ENCODE measurements around the gene EPHA6. TPM values are rescaled to one million over a fixed set of nuclear protein-coding genes. Genes with fewer than 3 reads are reported as not detected.
"Not testable (repeated sequence)": the region's sequence is repeated elsewhere in the genome, so short reads cannot be mapped to it uniquely, and the experiment has no call there.

The EPHA6 gene
- total RNA-seq, 2 experiments from 2014 or later = not detected

- H3K4me3 Mint-ChIP-seq; DNase-seq; CTCF ChIA-PET; POLR2A ChIA-PET; H3K4me1 Mint-ChIP-seq; ATAC-seq; H3K27me3 Mint-ChIP-seq; H3K36me3 Mint-ChIP-seq (ENCODE audit: low read depth); H3K9me3 Mint-ChIP-seq (ENCODE audit: low read depth); intact Hi-C loops (cut with DNase I, micrococcal nuclease); H3K27ac Mint-ChIP-seq: not testable (repeated sequence)
Measured at GRCh38 chr3:96942131-96942530, 127.7 kb downstream of the EPHA6 start.

GRCh38 chr3:96958856-96959255 is 144.5 kb downstream of the EPHA6 start:
- Mint-ChIP-seq H3K4me3 (no peak overlapping the region), H3K9me3 (ENCODE audit: low read depth) (peaks cover 10% of the 10 kb centered on the region), H3K27me3 (no peaks in the 10 kb centered on the region), H3K4me1 (no peaks in the 10 kb centered on the region), H3K27ac (no peak overlapping the region), H3K36me3 (ENCODE audit: low read depth) (no peaks in the 10 kb centered on the region)
- ChIA-PET CTCF (no interaction called here), POLR2A (no interaction called here)
- no peak for DNase-seq
- no peak for ATAC-seq
- intact Hi-C loops (cut with DNase I, micrococcal nuclease) = no loop called here

DNA sequence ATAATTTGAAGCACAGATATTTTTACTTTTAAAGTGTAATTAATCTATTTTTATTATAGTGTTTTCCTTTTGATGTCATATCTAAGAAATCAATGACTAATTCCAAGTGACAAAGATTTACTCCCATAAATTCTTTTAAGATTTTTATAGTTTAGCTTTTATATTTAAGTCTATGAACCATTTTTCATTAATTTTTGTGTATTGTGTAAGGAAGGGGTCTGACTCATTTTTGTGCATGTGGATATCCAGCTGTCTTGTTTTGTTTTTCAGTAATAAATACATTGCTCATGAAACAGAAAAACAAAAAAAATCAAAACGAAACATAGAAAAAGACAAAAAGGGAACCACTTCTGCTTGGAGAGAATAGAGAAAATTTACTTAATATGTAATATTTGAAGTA is 145.1 kb downstream of the EPHA6 start:
- Mint-ChIP-seq H3K27ac (no peak overlapping the region), H3K4me1 (no peaks in the 10 kb centered on the region), H3K27me3 (no peaks in the 10 kb centered on the region), H3K36me3 (ENCODE audit: low read depth) (no peaks in the 10 kb centered on the region), H3K9me3 (ENCODE audit: low read depth) (peaks cover 5% of the 10 kb centered on the region), H3K4me3 (no peak overlapping the region)
- no peak for ATAC-seq
- DNase-seq = no peak
- ChIA-PET CTCF (no interaction called here), POLR2A (no interaction called here)
- intact Hi-C loops (cut with DNase I, micrococcal nuclease) = no loop called here

DNA sequence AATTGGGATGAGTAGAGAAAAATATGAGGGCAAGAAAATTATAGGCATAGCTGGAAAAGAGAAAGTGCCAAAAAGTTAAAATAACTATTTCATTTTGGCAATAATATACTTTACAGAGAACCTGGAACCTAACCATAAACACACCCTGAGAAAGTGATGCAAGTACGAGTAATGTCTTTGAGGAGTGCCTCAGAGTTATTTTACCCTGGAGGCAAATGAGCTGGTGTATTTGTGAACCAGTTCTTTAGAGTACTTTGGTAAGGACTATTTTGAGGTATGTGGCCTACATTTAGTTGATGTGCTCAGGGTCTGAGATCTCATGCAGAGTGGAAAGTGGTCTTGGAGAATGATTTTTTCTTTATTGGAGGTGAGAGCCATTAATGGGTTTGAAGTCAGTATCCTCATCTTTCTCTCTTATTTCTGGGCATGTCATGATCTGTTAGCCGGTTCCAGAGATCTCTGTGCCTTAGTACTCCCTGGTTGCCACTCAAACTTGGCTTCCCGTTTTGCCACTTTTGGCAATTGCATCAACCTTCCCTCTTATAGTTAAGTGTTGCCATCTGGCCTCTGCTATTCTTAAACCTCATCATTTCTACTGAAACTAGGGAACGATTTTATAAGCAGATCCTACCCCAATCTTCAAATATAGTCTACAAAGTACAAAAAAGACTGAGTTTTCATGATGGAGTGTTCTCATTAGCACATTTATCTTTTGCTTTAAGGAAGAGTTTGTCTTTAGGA is 145.7 kb downstream of the EPHA6 start:
- intact Hi-C loops (cut with DNase I, micrococcal nuclease) = no loop called here
- Mint-ChIP-seq H3K4me3 (no peak overlapping the region), H3K27ac (no peak overlapping the region), H3K4me1 (no peaks in the 10 kb centered on the region), H3K9me3 (ENCODE audit: low read depth) (peaks cover 5% of the 10 kb centered on the region), H3K36me3 (ENCODE audit: low read depth) (no peaks in the 10 kb centered on the region), H3K27me3 (no peaks in the 10 kb centered on the region)
- DNase-seq (no peak), ATAC-seq (no peak)
- ChIA-PET CTCF (no interaction called here), POLR2A (no interaction called here)

DNA sequence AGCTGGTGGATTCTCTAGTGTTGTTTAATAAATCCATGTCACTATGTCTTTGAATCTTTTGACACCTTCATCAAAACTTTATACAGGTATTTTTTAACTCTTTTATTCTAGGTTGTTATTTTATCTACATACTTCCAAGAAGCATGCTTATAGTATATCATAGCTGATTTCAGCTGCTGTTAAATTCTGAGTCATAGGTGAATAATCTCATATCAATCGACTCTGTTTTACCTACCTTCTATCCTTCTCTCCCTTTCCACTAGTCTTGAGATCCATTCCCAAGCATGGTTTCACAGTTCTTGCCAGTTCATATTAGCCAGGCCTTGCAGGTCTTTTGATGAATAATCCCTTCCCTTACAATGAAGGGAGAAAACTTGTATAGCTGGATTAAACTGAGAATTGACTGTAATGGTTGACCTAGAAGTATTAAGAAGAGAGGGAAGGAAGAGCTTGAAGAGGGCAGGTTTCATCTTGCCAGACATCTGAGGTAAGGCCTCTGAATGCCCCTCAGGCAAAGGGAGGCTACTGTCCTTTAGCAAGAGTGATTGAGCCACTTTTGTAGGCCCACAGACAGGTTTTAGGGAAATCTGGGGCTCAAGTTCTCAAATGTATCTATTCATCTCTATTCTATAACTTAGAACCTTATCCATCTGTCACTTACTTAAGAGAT is 146.4 kb downstream of the EPHA6 start:
- ATAC-seq (no peak), DNase-seq (no peak)
- CTCF ChIA-PET = no interaction called here
- no peaks in the 10 kb centered on the region for H3K4me1 Mint-ChIP-seq
- H3K4me3 Mint-ChIP-seq = no peak overlapping the region
- no peaks in the 10 kb centered on the region for H3K36me3 Mint-ChIP-seq (ENCODE audit: low read depth)
- no peak overlapping the region for H3K27ac Mint-ChIP-seq
- POLR2A ChIA-PET = no interaction called here
- H3K27me3 Mint-ChIP-seq = no peaks in the 10 kb centered on the region
- intact Hi-C loops (cut with DNase I, micrococcal nuclease) = no loop called here
- H3K9me3 Mint-ChIP-seq (ENCODE audit: low read depth) = peaks cover 5% of the 10 kb centered on the region

GRCh38 chr3:96961576-96961975 is 147.2 kb downstream of the EPHA6 start:
- DNase-seq (no peak), ATAC-seq (no peak)
- no peaks in the 10 kb centered on the region for H3K36me3 Mint-ChIP-seq (ENCODE audit: low read depth)
- intact Hi-C loops (cut with DNase I, micrococcal nuclease) = no loop called here
- H3K27ac Mint-ChIP-seq = no peak overlapping the region
- H3K4me1 Mint-ChIP-seq = no peaks in the 10 kb centered on the region
- no peak overlapping the region for H3K4me3 Mint-ChIP-seq
- no peaks in the 10 kb centered on the region for H3K27me3 Mint-ChIP-seq
- ChIA-PET CTCF (no interaction called here), POLR2A (no interaction called here)
- peaks cover 5% of the 10 kb centered on the region for H3K9me3 Mint-ChIP-seq (ENCODE audit: low read depth)

DNA sequence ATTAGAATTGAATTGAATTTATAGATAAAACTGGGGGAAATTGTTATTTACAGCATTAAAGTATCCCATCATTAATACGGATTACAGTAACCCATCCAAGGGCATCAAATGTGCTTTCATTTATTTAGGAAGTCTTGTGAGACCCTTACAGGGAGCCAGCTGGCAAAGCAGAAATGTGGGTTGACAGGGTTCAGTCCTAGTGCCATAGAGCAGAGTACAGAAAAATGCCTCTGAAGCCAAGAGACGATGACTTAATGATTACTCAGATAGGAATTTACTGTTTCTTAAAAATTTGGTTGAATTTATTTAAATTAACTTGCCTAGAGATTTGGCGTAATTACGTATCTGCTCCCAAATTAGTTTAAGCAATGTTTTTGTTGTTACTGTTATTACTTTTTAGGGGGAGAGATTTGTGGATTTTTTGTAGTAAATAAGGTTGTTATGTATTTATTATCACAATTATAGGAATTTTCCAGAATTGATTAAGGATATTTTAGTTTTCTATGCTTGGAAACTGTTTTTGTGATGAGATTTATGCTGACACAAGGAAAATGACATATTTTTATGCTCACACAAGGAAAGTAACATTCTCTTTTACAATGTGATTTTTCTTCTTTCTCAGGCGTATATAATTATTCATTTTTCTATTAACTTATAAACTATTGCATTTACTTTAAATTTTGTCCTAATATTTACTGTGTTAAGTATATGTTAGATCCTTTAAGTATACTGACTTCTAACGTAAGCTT is 152.0 kb downstream of the EPHA6 start:
- H3K4me1 Mint-ChIP-seq = no peaks in the 10 kb centered on the region

GRCh38 chr3:96970211-96970610 is 155.8 kb downstream of the EPHA6 start:
- no peaks in the 10 kb centered on the region for H3K36me3 Mint-ChIP-seq (ENCODE audit: low read depth)
- CTCF ChIA-PET = no interaction called here
- POLR2A ChIA-PET = no interaction called here
- no peak overlapping the region for H3K27ac Mint-ChIP-seq
- intact Hi-C loops (cut with DNase I, micrococcal nuclease) = no loop called here
- DNase-seq (no peak), ATAC-seq (no peak)
- no peaks in the 10 kb centered on the region for H3K27me3 Mint-ChIP-seq
- no peaks in the 10 kb centered on the region for H3K4me1 Mint-ChIP-seq
- no peak overlapping the region for H3K4me3 Mint-ChIP-seq
- H3K9me3 Mint-ChIP-seq (ENCODE audit: low read depth) = no peaks in the 10 kb centered on the region

More for the DNA sequence above, 152.0 kb downstream of the EPHA6 start:
- no peak for ATAC-seq
- Mint-ChIP-seq H3K9me3 (ENCODE audit: low read depth) (peaks cover 3% of the 10 kb centered on the region), H3K4me3 (no peak overlapping the region), H3K27me3 (no peaks in the 10 kb centered on the region), H3K27ac (no peak overlapping the region), H3K36me3 (ENCODE audit: low read depth) (no peaks in the 10 kb centered on the region)
- intact Hi-C loops (cut with DNase I, micrococcal nuclease) = no loop called here
- ChIA-PET POLR2A (no interaction called here), CTCF (no interaction called here)
- no peak for DNase-seq

GRCh38 chr3:96977671-96978070 is 163.3 kb downstream of the EPHA6 start:
- ChIA-PET POLR2A (no interaction called here), CTCF (no interaction called here)
- no peaks in the 10 kb centered on the region for H3K36me3 Mint-ChIP-seq (ENCODE audit: low read depth)
- DNase-seq (no peak), ATAC-seq (no peak)
- no peak overlapping the region for H3K27ac Mint-ChIP-seq
- intact Hi-C loops (cut with DNase I, micrococcal nuclease) = no loop called here
- H3K4me1 Mint-ChIP-seq = no peaks in the 10 kb centered on the region
- H3K4me3 Mint-ChIP-seq = no peak overlapping the region
- no peaks in the 10 kb centered on the region for H3K27me3 Mint-ChIP-seq
- H3K9me3 Mint-ChIP-seq (ENCODE audit: low read depth) = peaks cover 6% of the 10 kb centered on the region

GRCh38 chr3:96983716-96984115 is 169.3 kb downstream of the EPHA6 start:
- H3K4me1 Mint-ChIP-seq; ATAC-seq; H3K27me3 Mint-ChIP-seq; H3K36me3 Mint-ChIP-seq (ENCODE audit: low read depth); POLR2A ChIA-PET; DNase-seq; H3K4me3 Mint-ChIP-seq; H3K27ac Mint-ChIP-seq; intact Hi-C loops (cut with DNase I, micrococcal nuclease); CTCF ChIA-PET; H3K9me3 Mint-ChIP-seq (ENCODE audit: low read depth): not testable (repeated sequence)

DNA sequence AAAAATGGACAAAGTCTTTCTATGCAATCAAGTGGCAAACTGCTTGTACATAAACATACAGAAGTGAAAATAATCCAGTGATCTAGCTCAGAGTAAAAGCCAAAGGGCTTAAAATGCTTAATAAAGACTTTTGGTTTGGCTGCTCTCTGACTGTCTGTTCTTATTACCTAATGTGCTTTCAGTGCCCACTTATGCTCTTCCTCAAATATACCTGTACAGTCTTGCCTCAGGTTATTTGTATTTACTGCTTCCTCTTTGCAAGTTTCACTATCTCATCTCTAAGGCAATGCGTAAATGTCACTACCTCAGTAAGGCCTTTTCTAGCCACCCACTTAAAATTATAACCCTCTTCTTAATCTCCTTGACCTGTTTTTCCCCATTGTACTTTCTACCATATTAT is 171.8 kb downstream of the EPHA6 start:
- ChIA-PET CTCF (interaction anchor here (0.6 kb wide), 1 partner anchor 93 kb away, joined by 5 read pairs; no protein-coding TSS in a partner anchor), POLR2A (no interaction called here)
- Mint-ChIP-seq H3K4me3 (no peak overlapping the region), H3K27ac (no peak overlapping the region), H3K9me3 (ENCODE audit: low read depth) (peaks cover 6% of the 10 kb centered on the region), H3K4me1 (no peaks in the 10 kb centered on the region), H3K36me3 (ENCODE audit: low read depth) (no peaks in the 10 kb centered on the region), H3K27me3 (no peaks in the 10 kb centered on the region)
- DNase-seq (no peak), ATAC-seq (no peak)
- intact Hi-C loops (cut with DNase I, micrococcal nuclease) = no loop called here

- H3K36me3 Mint-ChIP-seq (ENCODE audit: low read depth) = no peaks in the 10 kb centered on the region
- ChIA-PET POLR2A (no interaction called here), CTCF (no interaction called here)
- intact Hi-C loops (cut with DNase I, micrococcal nuclease) = no loop called here
- no peaks in the 10 kb centered on the region for H3K4me1 Mint-ChIP-seq
- ATAC-seq = no peak
- no peaks in the 10 kb centered on the region for H3K27me3 Mint-ChIP-seq
- DNase-seq = no peak
- H3K27ac Mint-ChIP-seq = no peak overlapping the region
- peaks cover 5% of the 10 kb centered on the region for H3K9me3 Mint-ChIP-seq (ENCODE audit: low read depth)
- H3K4me3 Mint-ChIP-seq = no peak overlapping the region
Measured at GRCh38 chr3:96991231-96991630, 176.8 kb downstream of the EPHA6 start.

Measured in activated CD4-positive, alpha-beta T cell treated with anti-CD3 and anti-CD28 coated beads for 36 hours (primary cell).